Activated CD4-positive, alpha-beta T cell treated with anti-CD3 and anti-CD28 coated beads, Interleukin-2, amount 50 U/mL, for 16 hours (primary cell): ENCODE results near the gene NTRK2.

Experiments used
- DNase-seq: peaks from one replicate; pipeline ENCODE4 v3.0.0-alpha.2; 2020

The NTRK2 gene

GRCh38 chr9:84993105-84993504 lies 323.6 kb downstream of the NTRK2 start:
- DNase-seq = no peak

GRCh38 chr9:84996029-84996428 lies 326.5 kb downstream of the NTRK2 start:
- no peak for DNase-seq

- DNase-seq = no peak
Measured at GRCh38 chr9:84996716-84997115, 327.2 kb downstream of the NTRK2 start.

- no peak for DNase-seq
Measured at GRCh38 chr9:84997472-84997871, 327.9 kb downstream of the NTRK2 start.

GRCh38 chr9:84998639-84999038 lies 329.1 kb downstream of the NTRK2 start:
- no peak for DNase-seq

GRCh38 chr9:84999788-85000187 lies 330.3 kb downstream of the NTRK2 start:
- DNase-seq = no peak

- no peak for DNase-seq
Measured at GRCh38 chr9:85001925-85002324, 332.4 kb downstream of the NTRK2 start.

GRCh38 chr9:85004818-85005413 lies 335.4 kb downstream of the NTRK2 start:
- DNase-seq = no peak

- DNase-seq = no peak
Measured at GRCh38 chr9:85007748-85008147, 338.2 kb downstream of the NTRK2 start.

- no peak for DNase-seq
Measured at GRCh38 chr9:85008215-85008614, 338.7 kb downstream of the NTRK2 start.

GRCh38 chr9:85009251-85009650 lies 339.7 kb downstream of the NTRK2 start:
- DNase-seq = no peak

- no peak for DNase-seq
Measured at GRCh38 chr9:85013703-85014102, 344.2 kb downstream of the NTRK2 start.

GRCh38 chr9:85014292-85014691 lies 344.8 kb downstream of the NTRK2 start:
- no peak for DNase-seq

GRCh38 chr9:85016384-85017006 lies 347.0 kb downstream of the NTRK2 start:
- no peak for DNase-seq

GRCh38 chr9:85020791-85021190 lies 351.3 kb downstream of the NTRK2 start:
- DNase-seq = no peak

- no peak for DNase-seq
Measured at GRCh38 chr9:85021686-85022085, 352.2 kb downstream of the NTRK2 start.

GRCh38 chr9:85024374-85024773 lies 354.8 kb downstream of the NTRK2 start:
- no peak for DNase-seq

GRCh38 chr9:85025638-85026037 lies 356.1 kb downstream of the NTRK2 start:
- no peak for DNase-seq

- DNase-seq = no peak
Measured at GRCh38 chr9:85027870-85028269, 358.3 kb downstream of the NTRK2 start.

GRCh38 chr9:85030316-85030715 lies 360.8 kb downstream of the NTRK2 start:
- DNase-seq = no peak

- DNase-seq = no peak
Measured at GRCh38 chr9:85036496-85036895, 367.0 kb downstream of the NTRK2 start.

- DNase-seq = no peak
Measured at GRCh38 chr9:85038061-85038460, 368.5 kb downstream of the NTRK2 start.

GRCh38 chr9:85038824-85039608 lies 369.5 kb downstream of the NTRK2 start:
- no peak for DNase-seq

GRCh38 chr9:85040146-85040545 lies 370.6 kb downstream of the NTRK2 start:
- DNase-seq = no peak
